AG04450 (cell line): Measurements from ENCODE around the gene SP5. TPM values are rescaled to one million over a fixed set of nuclear protein-coding genes. Genes with fewer than 3 reads are reported as not detected.
"Not testable (repeated sequence)": the region's sequence is repeated elsewhere in the genome, so short reads cannot be mapped to it uniquely, and the experiment has no call there.

ENCODE experiments used
- CTCF ChIA-PET: fragments of 300-600, 350-600 bp; formaldehyde crosslinking; extraction: SDS; loops from one replicate; lab custom pipeline; 2022; ENCODE audit warnings: antibody characterized with exemption, inconsistent platforms; lab: Charles Lee
- POLR2A ChIA-PET: fragments of 350-600 bp; formaldehyde crosslinking; extraction: SDS; loops from one replicate; lab custom pipeline; 2021; ENCODE audit warnings: antibody characterized with exemption, inconsistent platforms; lab: Yijun Ruan, JAX
- DNase-seq: peaks from one replicate; pipeline ENCODE4 v3.0.0-alpha.2; 2011; ENCODE audit warnings: low read depth, low spot score
- H3K27ac ChIP-seq: one replicate; pipeline ENCODE4 v1.5.1; 2012; ENCODE audit warnings: low read depth, low read length, control low read depth
- H3K27me3 ChIP-seq: one replicate; pipeline ENCODE4 v1.6.0; 2012; ENCODE audit warnings: low read length; ENCODE audit not compliant: control insufficient read depth, insufficient read depth
- H3K4me3 ChIP-seq: 2 replicates; pipeline ENCODE4 v1.5.1; 2011; ENCODE audit warnings: mild to moderate bottlenecking, low read depth, low read length, control low read depth
- H3K9me3 ChIP-seq: 2 replicates; pipeline ENCODE4 v1.5.1; 2012; ENCODE audit warnings: low read length; ENCODE audit not compliant: control insufficient read depth, insufficient read depth
- polyA plus RNA-seq: library from polyadenylated mRNA; depleted of rRNA; stranded (reverse); fragments of >200 nt; gene quantifications from 2 replicates; pipeline ENCODE4 v1.2.3, GENCODE V29; 2011
- TF ChIP-seq, protein P1 (sequence below): IDR thresholded peaks from 2 replicates; pipeline ENCODE4 v1.5.1; 2011; ENCODE audit warnings: low read depth, low read length, control low read depth, inconsistent platforms

The SP5 gene
- polyA plus RNA-seq, 1 experiment = not detected

- CTCF ChIA-PET = no interaction called here
- TF ChIP-seq, protein P1, sequence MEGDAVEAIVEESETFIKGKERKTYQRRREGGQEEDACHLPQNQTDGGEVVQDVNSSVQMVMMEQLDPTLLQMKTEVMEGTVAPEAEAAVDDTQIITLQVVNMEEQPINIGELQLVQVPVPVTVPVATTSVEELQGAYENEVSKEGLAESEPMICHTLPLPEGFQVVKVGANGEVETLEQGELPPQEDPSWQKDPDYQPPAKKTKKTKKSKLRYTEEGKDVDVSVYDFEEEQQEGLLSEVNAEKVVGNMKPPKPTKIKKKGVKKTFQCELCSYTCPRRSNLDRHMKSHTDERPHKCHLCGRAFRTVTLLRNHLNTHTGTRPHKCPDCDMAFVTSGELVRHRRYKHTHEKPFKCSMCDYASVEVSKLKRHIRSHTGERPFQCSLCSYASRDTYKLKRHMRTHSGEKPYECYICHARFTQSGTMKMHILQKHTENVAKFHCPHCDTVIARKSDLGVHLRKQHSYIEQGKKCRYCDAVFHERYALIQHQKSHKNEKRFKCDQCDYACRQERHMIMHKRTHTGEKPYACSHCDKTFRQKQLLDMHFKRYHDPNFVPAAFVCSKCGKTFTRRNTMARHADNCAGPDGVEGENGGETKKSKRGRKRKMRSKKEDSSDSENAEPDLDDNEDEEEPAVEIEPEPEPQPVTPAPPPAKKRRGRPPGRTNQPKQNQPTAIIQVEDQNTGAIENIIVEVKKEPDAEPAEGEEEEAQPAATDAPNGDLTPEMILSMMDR = no peak
- no peak overlapping the region for H3K4me3 ChIP-seq
- H3K27ac ChIP-seq = no peak overlapping the region
- H3K9me3 ChIP-seq = no peaks in the 10 kb centered on the region
- DNase-seq = no peak
- H3K27me3 ChIP-seq = no peaks in the 10 kb centered on the region
- POLR2A ChIA-PET = no interaction called here
These were observed 28.5 kb downstream of the SP5 start for GRCh38 chr2:170743530-170744239.

- Histone ChIP-seq H3K27ac (no peak overlapping the region), H3K9me3 (no peaks in the 10 kb centered on the region), H3K4me3 (no peak overlapping the region), H3K27me3 (no peaks in the 10 kb centered on the region)
- CTCF ChIA-PET = no interaction called here
- DNase-seq = no peak
- TF ChIP-seq, protein P1 = no peak
- POLR2A ChIA-PET = no interaction called here
These were observed 29.3 kb downstream of the SP5 start for GRCh38 chr2:170744248-170745002.

GRCh38 chr2:170745305-170745704, 30.2 kb downstream of the SP5 start:
- no peaks in the 10 kb centered on the region for H3K27me3 ChIP-seq
- TF ChIP-seq, protein P1 = no peak
- no peak overlapping the region for H3K27ac ChIP-seq
- CTCF ChIA-PET = no interaction called here
- no peak for DNase-seq
- H3K4me3 ChIP-seq = no peak overlapping the region
- H3K9me3 ChIP-seq = no peaks in the 10 kb centered on the region
- POLR2A ChIA-PET = no interaction called here

DNA sequence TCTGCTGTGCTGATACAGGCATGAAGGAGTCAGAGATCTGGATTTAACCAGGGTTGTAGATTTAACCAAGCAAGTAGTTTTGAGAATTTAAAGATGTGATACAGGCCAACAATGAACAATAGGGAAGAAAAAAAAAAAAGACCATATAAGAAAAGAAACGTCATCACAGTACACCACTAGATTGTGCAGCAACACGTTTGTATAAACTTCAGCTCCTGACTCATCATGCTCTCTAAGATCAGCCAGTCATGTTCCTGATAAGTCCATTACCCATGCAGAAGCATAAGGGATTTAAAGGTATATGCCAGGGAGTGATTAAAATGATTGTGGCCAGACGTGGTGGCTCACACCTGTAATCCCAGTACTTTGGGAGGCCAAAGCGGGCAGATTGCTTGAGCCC, 32.8 kb downstream of the SP5 start:
- CTCF ChIA-PET = no interaction called here
- POLR2A ChIA-PET = interaction anchor here (0.5 kb wide), 1 partner anchor 8 kb away, joined by 4 read pairs; no protein-coding TSS in a partner anchor
- peak overlapping the region; percentile 43 for H3K27ac ChIP-seq
- no peak overlapping the region for H3K4me3 ChIP-seq
- peak; percentile 69 for DNase-seq
- H3K27me3 ChIP-seq = no peaks in the 10 kb centered on the region
- TF ChIP-seq, protein P1 = no peak
- H3K9me3 ChIP-seq = no peaks in the 10 kb centered on the region

DNA sequence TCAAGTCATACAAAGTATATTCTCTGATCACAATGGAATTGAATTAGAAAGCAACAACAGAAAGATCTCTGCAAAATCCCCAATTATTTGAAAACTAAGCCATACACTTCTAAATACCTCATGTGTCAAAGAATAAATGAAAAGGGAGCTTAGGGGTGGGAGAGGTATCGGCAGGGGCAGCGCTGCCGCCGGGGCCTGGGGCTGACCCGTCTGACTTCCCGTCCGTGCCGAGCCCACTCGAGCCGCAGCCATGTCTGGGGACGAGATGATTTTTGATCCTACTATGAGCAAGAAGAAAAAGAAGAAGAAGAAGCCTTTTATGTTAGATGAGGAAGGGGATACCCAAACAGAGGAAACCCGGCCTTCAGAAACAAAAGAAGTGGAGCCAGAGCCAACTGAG, 36.4 kb downstream of the SP5 start:
- CTCF ChIA-PET, H3K27ac ChIP-seq, H3K27me3 ChIP-seq, H3K4me3 ChIP-seq, POLR2A ChIA-PET, DNase-seq, H3K9me3 ChIP-seq: not testable (repeated sequence)
